GM13976 (cell line): Measurements from ENCODE around the gene GPR101.

ENCODE experiments used
- DNase-seq: peaks from one replicate; pipeline ENCODE4 v3.0.0; 2012; ENCODE audit warnings: low spot score
- in situ Hi-C: fragments of 300-500 bp; cut with MboI; formaldehyde crosslinking; loops from one replicate; pipeline ENCODE4 v1.12.0; 2022; ENCODE audit warnings: low sequenced_read_pairs, mixed read lengths, inconsistent platforms; ENCODE audit not compliant: unreplicated experiment
- TF ChIP-seq, protein P1 (sequence below): IDR thresholded peaks from 2 replicates; pipeline ENCODE4 v1.5.1; 2012; ENCODE audit warnings: borderline replicate concordance, mild to moderate bottlenecking; ENCODE audit not compliant: insufficient read depth; ENCODE audit errors: extremely low read depth, missing control alignments, control extremely low read depth

The GPR101 gene

DNA sequence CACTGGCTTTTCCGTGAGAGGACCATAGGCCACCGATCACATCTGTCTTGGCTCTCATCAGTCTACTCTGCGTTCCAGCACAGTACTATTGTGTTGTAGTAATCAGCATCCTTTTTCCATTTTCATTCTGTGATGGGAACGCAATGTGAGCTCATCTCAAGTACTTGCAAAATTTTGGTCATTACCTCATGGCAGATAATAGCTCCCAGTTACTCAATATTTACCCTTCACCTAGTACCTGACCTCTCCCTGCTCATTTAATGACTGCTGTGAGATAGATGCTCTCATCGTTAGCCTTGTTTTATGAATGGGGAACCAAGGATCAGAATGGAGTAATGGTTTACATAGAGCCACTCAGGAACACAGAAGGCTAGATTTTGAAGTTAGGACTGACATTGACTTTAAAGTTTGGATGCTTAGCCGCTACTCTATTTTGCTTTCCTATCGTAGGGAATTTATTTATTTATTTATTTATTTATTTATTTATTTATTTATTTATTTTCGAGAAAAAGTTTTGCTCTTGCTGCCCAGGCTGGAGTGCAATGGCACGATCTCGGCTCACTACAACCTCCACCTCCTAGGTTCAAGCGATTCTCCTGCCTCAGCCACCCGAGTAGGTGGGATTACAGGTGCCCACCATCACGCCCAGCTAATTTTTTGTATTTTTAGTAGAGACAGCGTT, 6.5 kb upstream of the GPR101 start:
- no peak for DNase-seq
- in situ Hi-C loops = no loop called here
- TF ChIP-seq, protein P1, sequence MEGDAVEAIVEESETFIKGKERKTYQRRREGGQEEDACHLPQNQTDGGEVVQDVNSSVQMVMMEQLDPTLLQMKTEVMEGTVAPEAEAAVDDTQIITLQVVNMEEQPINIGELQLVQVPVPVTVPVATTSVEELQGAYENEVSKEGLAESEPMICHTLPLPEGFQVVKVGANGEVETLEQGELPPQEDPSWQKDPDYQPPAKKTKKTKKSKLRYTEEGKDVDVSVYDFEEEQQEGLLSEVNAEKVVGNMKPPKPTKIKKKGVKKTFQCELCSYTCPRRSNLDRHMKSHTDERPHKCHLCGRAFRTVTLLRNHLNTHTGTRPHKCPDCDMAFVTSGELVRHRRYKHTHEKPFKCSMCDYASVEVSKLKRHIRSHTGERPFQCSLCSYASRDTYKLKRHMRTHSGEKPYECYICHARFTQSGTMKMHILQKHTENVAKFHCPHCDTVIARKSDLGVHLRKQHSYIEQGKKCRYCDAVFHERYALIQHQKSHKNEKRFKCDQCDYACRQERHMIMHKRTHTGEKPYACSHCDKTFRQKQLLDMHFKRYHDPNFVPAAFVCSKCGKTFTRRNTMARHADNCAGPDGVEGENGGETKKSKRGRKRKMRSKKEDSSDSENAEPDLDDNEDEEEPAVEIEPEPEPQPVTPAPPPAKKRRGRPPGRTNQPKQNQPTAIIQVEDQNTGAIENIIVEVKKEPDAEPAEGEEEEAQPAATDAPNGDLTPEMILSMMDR = no peak

DNA sequence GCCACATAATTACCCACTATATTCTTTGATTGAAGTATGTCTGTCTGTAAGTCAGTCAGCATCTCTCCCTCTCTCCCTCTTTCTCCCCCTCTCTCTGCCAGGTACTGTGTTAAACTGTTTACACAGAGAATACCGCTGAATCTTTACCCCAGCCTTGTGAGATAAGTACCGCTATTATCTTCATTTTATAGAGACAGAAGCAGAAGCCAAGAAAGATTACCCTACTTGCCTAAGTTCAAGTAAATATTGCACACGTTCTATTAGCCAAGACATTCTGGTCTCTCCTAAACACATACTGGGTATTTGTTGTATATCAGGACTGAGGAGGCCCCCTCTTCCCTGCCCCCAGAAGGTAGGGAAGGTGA, 695 bp upstream of the GPR101 start:
- TF ChIP-seq, protein P1 = no peak
- in situ Hi-C loops = no loop called here
- no peak for DNase-seq

DNA sequence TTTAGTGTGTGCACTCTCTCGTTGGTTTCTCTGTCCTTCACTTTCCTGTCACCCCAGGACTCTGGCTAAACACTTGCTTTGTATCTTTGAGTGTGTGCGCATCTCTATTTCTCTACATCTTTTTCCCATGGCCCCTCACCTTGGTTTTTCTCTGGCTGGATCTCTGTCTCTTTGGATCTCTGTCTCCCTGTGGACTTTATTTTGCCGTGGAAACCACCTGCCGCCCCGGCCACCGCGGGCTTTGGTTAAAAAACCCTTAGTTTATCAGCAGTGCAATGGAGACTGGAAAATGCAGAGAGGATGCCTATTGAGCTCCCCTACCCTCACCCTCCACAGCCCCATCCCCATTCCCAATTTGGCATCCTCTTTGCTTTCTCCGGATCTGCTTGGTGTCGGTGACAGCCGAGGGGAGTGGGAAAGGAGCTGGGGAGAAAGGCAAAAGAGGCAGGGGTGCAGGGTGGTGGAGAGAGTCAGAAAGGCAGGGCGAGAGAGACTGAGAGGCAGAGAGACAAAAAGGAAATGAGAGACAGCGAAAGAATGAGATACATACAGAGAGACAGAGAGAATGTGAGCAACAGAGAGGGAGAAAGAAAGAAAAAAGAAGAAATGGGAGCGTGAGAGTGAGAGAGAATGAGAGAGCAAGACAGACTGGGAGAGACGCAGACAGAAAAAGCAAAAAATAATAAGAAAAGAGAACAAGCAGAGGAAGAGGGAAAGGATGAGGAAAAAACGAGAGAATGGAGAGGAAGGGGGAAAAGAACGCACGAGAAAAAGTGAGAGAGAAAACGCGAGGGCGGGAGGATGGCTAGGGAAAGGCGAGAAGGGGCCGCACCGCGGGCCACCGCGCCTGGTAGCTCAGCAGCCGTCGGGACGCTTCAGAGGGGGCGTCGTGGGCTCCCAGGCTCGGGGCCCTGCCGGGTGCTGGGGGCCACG, 688 bp downstream of the GPR101 start:
- TF ChIP-seq, protein P1 = no peak
- DNase-seq = peak; percentile 11
- in situ Hi-C loops = no loop called here

DNA sequence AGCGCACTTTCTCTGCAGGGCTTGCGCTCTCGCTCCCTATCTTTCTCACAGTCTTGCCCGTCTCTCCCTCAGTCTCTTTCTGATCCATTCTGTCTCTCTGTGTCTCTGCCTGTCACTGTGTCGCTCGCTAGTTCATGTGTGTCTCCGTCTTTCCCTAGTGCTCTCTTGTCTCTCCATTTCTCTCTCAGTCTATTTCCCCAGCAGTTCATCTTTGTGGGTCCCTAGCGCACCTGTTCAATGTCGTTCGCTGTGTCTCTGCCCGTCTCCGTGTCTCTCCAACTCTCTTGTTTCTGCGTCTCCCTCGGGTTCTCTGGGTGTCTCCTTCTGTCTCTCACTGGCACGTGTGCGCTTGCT, 1.5 kb downstream of the GPR101 start:
- TF ChIP-seq, protein P1 = no peak
- in situ Hi-C loops = no loop called here
- DNase-seq = no peak

DNA sequence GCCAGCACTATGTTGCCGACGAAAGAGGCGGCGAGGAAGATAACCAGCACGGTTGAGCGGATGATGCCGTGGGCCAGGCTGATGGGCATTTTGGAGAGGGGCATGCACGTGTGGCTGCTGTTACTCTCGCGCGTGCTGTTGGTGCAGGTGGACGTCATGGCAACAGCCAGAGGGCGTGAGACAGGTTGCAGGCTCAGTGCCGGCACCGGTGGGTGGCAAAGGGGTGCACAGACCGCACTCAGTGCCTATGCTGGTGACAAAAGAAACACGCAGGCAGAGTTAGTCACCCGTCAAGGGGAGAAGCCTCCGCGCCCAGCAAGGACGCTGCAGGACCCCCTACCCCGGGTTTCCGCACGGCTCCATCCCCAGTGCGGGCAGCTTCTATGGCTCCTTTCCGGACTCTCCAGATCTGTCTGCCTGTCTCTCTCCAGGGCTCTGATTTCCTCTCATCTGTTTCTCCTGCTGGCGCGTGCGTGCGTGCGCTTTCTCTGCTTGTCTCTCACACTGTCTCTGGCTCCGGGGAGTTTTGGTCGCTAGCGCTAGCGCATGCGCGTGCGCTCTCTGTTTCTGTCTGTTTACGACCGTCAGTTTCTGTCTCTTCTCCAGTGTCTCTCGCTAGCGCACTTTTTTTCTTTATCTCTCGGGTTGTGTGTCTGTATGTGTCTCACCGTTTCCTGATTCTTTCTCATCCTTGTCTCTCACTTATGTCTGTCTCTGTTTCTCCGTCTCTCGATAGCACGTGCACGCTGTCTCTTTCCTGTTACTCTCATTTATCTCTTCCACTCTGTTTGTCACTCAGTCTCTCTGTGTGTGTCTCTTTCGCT, 2.1 kb downstream of the GPR101 start:
- in situ Hi-C loops = no loop called here
- peak; percentile 70 for DNase-seq
- TF ChIP-seq, protein P1 = no peak

DNA sequence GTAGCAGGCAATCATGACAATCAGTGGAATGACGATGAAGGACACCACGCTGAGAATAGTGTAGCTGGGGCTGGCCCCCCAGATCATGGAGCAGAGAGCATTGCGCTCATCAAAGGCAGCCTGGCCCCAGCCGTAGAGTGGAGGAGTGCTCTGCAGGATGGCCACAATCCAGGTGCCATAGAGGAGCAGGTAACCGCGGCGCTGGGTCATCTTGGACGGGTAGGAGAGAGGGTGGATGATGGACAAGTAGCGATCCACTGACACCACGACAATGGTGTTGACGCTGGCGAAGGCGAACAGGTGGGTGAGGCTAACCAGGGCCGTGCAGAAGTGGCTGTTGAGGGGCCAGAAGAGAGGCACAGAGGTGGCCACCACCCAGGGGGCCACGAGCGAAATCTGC, 2.8 kb downstream of the GPR101 start:
- in situ Hi-C loops = no loop called here
- no peak for DNase-seq
- TF ChIP-seq, protein P1 = no peak
